ENCODE measurements around the gene AVEN.

Gene AVEN

DNA sequence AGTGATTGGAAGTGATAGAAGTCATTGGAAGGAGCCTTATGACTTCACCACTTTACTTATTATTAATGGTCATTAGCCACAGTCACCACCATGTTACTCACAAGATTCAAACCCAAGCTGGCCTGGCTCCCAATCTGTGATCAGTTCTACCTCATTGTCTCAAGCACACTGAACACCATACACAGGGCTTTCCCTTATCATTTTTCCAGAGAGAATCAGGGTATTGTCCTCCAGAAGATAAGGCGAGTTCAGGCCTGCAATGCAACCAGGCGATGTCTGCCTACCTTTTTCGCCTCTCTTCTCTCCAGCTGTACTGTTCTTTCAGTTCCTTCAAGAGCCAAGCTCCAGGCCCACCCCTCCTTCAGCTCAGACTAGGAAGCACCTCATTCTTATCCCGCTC is 37.8 kb upstream of the AVEN start:
- TF ChIP-seq, protein P1, sequence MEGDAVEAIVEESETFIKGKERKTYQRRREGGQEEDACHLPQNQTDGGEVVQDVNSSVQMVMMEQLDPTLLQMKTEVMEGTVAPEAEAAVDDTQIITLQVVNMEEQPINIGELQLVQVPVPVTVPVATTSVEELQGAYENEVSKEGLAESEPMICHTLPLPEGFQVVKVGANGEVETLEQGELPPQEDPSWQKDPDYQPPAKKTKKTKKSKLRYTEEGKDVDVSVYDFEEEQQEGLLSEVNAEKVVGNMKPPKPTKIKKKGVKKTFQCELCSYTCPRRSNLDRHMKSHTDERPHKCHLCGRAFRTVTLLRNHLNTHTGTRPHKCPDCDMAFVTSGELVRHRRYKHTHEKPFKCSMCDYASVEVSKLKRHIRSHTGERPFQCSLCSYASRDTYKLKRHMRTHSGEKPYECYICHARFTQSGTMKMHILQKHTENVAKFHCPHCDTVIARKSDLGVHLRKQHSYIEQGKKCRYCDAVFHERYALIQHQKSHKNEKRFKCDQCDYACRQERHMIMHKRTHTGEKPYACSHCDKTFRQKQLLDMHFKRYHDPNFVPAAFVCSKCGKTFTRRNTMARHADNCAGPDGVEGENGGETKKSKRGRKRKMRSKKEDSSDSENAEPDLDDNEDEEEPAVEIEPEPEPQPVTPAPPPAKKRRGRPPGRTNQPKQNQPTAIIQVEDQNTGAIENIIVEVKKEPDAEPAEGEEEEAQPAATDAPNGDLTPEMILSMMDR (IDR thresholded peaks at IDR 0.05) = no peak
- H3K27ac ChIP-seq = no peak overlapping the region
- no peak for DNase-seq
- no peaks in the 10 kb centered on the region for H3K27me3 ChIP-seq
- H3K36me3 ChIP-seq = peaks cover 0 to 5% (median 0%) of the 10 kb centered on the region in 3 donors
- H3K9me3 ChIP-seq = no peaks in the 10 kb centered on the region
- intact Hi-C loops (cut with DNase I; ENCODE audit: low total_unique reads) = no loop called here
- H3K4me1 ChIP-seq = no peaks in the 10 kb centered on the region
- no peak overlapping the region for H3K4me3 ChIP-seq

DNA sequence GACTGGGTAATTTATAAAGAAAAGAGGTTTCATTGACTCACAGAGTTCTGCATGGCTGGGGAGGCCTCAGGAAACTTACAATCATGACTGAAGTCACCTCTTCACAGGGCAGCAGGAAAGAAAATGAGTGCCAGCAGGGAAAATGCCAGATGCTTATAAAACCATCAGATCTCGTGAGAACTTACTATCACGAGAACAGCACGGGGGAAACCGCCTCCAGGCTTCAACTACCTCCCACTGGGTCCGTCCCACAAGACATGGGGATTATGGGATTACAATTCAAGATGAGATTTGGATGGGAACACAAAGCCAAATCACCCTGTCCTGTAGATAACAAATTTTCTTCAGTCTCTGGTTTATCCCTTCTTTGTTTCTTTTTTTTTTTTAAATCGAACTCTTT is 31.0 kb upstream of the AVEN start:
- TF ChIP-seq, protein P1 (IDR thresholded peaks at IDR 0.05) = no peak
- intact Hi-C loops (cut with DNase I; ENCODE audit: low total_unique reads) = no loop called here

DNA sequence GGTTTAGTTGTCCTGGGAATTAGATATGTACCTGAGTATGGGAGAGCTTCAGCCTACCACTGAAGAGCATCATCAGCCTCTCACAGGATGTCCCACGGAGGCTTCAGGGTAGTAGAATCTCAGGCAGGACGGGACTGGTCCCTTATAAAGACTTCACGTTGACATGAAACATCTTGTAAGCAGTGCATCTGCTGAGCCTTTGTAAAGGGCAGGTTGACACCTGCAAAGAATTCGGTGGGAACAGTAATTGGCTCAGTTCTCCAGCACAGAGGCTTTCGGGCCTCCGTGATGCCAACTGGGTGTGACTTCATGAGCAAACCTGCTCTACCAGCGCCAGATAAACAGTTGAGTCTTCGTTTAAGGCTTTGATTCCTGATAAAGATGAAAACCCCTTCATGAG is 26.9 kb upstream of the AVEN start:
- TF ChIP-seq, protein P1 (IDR thresholded peaks at IDR 0.05) = no peak
- no peaks in the 10 kb centered on the region for H3K36me3 ChIP-seq
- H3K4me1 ChIP-seq = no peaks in the 10 kb centered on the region
- no peak for DNase-seq
- H3K27me3 ChIP-seq = no peaks in the 10 kb centered on the region
- H3K9me3 ChIP-seq = no peaks in the 10 kb centered on the region
- H3K4me3 ChIP-seq = no peak overlapping the region
- intact Hi-C loops (cut with DNase I; ENCODE audit: low total_unique reads) = loop anchor here (10.0 kb wide), 1 partner anchor 299 kb away; the partner anchor contains the start of gene LPCAT4
- no peak overlapping the region for H3K27ac ChIP-seq

More for the DNA sequence above, 31.0 kb upstream of the AVEN start:
- Histone ChIP-seq H3K9me3 (no peaks in the 10 kb centered on the region), H3K4me1 (no peaks in the 10 kb centered on the region), H3K27ac (no peak overlapping the region), H3K27me3 (no peaks in the 10 kb centered on the region), H3K36me3 (no peaks in the 10 kb centered on the region), H3K4me3 (no peak overlapping the region)
- no peak for DNase-seq

DNA sequence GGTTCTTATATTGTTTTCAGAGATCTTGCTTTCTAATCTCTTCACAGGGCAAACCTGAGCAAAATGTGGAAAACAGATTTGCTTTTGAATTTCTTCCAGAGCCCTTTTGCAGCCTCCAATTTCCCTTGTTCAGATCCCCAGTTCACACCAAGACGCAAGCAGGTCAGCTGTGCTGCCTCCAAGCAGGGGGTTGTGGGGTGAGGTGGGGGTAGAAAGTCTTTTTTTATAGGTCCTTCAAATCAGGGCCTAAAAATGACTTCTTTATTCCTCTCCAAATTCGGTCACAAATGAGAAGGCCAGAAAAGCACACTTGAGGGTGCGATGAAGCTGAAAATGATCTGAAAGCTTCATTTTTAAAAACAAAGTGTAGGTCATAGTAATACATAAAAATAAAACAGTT is 26.3 kb upstream of the AVEN start:
- intact Hi-C loops (cut with DNase I; ENCODE audit: low total_unique reads) = loop anchor here (10.0 kb wide), 1 partner anchor 300 kb away; the partner anchor contains the start of gene LPCAT4
- no peak for DNase-seq

DNA sequence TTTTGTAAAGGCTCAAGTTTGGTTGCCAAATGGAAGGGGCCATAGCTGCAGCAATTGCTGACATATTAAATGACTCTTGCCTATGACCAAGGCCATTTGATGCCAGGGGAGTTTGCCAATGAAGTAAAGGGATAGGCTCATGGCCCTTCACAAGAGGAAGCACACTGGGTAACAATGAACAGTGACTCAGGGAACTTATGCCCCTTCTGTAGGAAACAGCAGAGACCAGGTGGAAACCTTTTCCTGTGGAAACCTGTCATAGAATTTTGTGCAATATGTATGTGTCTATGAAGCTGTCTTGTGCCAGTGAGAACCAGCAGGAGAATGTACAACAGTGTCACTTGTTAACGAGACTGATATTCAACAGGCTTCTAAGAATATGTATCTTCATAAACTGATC is 25.4 kb upstream of the AVEN start:
- TF ChIP-seq, protein P1 (IDR thresholded peaks at IDR 0.05) = no peak
- Histone ChIP-seq H3K27ac (no peak overlapping the region), H3K27me3 (no peaks in the 10 kb centered on the region), H3K9me3 (no peaks in the 10 kb centered on the region), H3K36me3 (no peaks in the 10 kb centered on the region), H3K4me3 (no peak overlapping the region), H3K4me1 (no peaks in the 10 kb centered on the region)
- no peak for DNase-seq
- intact Hi-C loops (cut with DNase I; ENCODE audit: low total_unique reads) = loop anchor here (5.0 to 10.0 kb wide), 2 partner anchors 148 to 300 kb away; partner anchors contain the start of genes KATNBL1 and LPCAT4

More for the DNA sequence above, 26.3 kb upstream of the AVEN start:
- Histone ChIP-seq H3K4me1 (no peaks in the 10 kb centered on the region), H3K4me3 (no peak overlapping the region), H3K36me3 (no peaks in the 10 kb centered on the region), H3K27ac (no peak overlapping the region), H3K9me3 (no peaks in the 10 kb centered on the region), H3K27me3 (no peaks in the 10 kb centered on the region)
- TF ChIP-seq, protein P1 (IDR thresholded peaks at IDR 0.05) = no peak

DNA sequence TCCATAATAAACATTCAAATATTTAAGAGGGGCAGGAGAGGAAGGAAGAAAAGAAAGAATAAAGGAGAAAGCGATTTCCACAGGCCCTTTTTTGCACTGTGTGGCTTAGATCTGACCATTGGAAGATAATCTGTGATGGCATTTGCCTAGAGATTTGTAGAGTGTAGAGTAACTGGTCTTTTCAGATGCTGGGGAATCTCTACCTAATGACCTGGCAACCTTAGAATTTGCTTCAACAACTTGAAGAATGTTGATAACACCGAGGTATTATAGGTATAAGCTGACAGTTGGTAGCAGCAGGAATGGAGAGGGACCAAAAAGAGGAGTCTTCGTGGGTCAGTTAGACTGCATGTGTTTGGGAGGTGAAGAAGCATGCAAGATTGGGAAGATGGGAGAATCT is 20.9 kb upstream of the AVEN start:
- Histone ChIP-seq H3K4me3 (no peak overlapping the region), H3K4me1 (peaks cover 0 to 23% (median 6%) of the 10 kb centered on the region in 4 donors), H3K36me3 (no peaks in the 10 kb centered on the region), H3K27ac (no peak overlapping the region), H3K9me3 (no peaks in the 10 kb centered on the region), H3K27me3 (no peaks in the 10 kb centered on the region)
- intact Hi-C loops (cut with DNase I; ENCODE audit: low total_unique reads) = loop anchor here (5.0 to 10.0 kb wide), 2 partner anchors 152 to 305 kb away; partner anchors contain the start of genes KATNBL1 and LPCAT4
- TF ChIP-seq, protein P1 (IDR thresholded peaks at IDR 0.05) = no peak
- no peak for DNase-seq

All from tibial artery (tissue), 4 donors.